GM10266 (cell line): ENCODE measurements around the gene EIF1B.

Source experiments
- DNase-seq: peaks from one replicate; pipeline ENCODE4 v3.0.0; 2012; ENCODE audit errors: extremely low spot score
- TF ChIP-seq, protein P1 (sequence below): IDR thresholded peaks from 2 replicates; pipeline ENCODE4 v1.5.1; 2012; ENCODE audit warnings: mild to moderate bottlenecking, low read depth; ENCODE audit not compliant: control insufficient read depth, insufficient read depth; ENCODE audit errors: missing control alignments

The EIF1B gene

DNA sequence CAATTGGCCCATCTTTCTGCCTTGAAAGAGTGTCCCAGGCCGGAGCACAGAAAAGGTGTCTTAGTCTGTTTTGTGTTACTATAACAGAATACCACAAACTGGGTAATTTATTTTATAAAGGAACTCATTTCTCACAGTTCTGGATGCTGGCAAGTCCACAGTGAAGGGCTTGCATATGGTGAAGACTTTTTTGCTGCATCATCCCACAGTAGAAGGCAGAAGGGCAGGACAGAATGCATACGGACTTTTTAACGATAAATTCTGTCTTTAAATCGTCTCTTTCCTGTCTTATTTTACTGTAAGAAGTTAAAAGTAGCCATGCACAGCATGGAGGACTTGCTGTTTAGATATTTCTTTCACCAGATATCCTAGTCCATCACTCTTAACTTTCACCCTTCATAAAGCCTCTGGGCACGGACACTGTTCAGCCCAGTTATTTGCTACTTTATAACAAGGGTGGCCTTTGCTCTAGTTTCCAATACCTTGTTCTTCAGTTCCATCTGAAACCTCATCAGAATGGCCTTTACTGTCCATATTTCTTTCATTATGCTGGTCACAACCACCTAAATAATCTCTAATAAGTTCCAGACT, 10.3 kb upstream of the EIF1B start:
- TF ChIP-seq, protein P1, sequence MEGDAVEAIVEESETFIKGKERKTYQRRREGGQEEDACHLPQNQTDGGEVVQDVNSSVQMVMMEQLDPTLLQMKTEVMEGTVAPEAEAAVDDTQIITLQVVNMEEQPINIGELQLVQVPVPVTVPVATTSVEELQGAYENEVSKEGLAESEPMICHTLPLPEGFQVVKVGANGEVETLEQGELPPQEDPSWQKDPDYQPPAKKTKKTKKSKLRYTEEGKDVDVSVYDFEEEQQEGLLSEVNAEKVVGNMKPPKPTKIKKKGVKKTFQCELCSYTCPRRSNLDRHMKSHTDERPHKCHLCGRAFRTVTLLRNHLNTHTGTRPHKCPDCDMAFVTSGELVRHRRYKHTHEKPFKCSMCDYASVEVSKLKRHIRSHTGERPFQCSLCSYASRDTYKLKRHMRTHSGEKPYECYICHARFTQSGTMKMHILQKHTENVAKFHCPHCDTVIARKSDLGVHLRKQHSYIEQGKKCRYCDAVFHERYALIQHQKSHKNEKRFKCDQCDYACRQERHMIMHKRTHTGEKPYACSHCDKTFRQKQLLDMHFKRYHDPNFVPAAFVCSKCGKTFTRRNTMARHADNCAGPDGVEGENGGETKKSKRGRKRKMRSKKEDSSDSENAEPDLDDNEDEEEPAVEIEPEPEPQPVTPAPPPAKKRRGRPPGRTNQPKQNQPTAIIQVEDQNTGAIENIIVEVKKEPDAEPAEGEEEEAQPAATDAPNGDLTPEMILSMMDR, result no peak
- DNase-seq, result no peak

DNA sequence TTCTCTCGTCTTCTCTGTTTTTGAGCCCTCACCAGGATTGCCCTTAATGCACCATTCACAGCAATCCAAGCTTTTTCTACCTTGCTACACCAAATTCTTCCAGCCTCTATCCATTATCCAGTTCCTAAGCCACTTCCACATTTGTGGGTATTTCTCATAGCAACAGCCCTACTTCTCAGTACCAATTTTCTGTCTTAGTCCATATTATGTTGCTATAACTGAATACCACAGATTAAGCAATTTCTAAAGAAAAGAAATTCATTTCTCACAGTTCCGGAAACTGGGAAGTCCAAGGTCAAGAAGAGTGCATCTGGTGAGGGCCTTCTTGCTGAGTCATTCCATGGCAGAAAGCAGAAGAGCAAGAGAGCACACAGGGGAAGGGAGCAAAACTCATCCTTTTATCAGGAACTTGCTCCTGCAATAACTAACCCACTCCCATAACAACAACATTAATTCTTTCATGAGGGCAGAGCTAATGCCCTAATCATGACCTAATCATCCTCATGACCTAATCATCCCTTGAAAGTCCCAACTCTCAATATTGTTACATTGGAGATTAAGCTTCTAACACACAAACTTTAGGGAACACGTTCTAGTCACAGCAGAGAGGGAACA, 9.7 kb upstream of the EIF1B start:
- TF ChIP-seq, protein P1, result no peak
- DNase-seq, result no peak

DNA sequence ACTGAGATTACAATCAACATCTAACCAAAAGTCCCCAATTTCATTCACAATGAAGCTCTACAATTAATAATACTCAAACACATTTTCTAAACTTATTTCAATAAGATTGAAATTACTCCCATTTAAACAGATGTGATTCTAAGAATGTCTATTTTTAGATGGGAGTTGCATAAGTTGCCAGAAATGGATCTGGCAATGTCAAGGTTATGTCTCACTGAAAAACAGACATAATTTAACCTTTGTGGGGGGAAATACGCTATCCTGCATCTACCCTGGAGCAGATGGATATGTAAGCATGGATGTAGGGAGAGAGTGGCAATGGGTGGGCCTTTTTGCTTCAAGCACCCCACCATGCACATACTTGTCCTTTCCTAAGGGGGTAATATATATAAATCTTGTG, 6.7 kb upstream of the EIF1B start:
- TF ChIP-seq, protein P1, result no peak
- DNase-seq, result no peak

DNA sequence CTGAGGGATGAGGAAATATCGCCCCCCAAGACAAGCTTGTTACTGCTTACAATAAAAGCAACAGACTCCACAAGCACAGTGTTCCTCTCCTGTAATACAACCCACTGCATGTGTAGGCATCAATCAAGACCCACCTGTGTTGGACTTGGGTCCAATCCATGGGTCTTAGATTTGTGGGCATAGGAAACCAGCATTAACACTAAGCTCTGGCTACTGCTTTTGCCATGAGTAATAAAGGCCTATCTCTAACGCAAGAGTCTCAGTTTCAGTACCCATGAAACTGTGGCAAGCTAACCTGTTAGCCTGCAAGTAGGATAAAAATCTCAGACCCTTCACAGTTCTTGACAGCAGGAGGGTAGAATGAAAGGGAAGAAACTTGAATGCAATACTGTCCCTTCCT, 5.2 kb upstream of the EIF1B start:
- DNase-seq, result no peak
- TF ChIP-seq, protein P1, result no peak

DNA sequence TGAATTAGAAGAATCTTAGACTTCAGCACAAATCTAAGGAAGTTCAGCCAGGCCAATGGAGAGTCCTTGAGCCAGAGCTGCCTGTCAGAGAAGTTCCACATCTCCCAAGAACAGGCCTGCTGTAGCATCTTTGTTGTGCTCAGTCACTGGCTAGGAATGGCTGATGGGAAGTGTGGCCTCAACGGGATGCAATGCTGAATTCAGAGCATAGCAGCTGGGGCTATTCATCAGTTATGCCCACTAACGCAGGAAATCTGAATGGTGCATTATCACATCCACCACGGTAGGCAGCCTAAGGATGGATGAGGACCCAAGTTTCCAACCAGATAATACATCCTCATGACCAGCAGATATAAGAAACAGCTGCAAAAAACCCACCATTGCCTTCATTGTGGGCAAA, 3.2 kb upstream of the EIF1B start:
- TF ChIP-seq, protein P1, result no peak
- no peak for DNase-seq

DNA sequence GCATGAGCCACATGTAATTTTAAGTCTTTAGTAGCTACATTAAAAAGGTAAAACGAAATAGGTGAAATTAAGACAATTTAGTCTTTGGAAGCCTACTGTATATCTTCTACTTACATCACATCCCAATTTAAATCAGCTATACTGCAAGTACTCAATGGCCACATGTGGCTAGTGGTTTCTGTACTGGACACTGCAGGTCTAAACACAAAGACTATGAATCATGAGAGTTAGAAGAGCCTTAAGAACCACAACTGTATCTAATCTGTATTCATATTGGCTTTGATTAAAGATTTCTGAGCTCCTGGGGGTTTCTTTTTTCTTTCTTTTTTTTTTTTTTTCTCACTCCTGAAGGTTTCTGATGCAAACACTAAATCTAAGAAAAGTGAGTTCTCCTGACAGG, 2.3 kb upstream of the EIF1B start:
- TF ChIP-seq, protein P1, result no peak
- no peak for DNase-seq

DNA sequence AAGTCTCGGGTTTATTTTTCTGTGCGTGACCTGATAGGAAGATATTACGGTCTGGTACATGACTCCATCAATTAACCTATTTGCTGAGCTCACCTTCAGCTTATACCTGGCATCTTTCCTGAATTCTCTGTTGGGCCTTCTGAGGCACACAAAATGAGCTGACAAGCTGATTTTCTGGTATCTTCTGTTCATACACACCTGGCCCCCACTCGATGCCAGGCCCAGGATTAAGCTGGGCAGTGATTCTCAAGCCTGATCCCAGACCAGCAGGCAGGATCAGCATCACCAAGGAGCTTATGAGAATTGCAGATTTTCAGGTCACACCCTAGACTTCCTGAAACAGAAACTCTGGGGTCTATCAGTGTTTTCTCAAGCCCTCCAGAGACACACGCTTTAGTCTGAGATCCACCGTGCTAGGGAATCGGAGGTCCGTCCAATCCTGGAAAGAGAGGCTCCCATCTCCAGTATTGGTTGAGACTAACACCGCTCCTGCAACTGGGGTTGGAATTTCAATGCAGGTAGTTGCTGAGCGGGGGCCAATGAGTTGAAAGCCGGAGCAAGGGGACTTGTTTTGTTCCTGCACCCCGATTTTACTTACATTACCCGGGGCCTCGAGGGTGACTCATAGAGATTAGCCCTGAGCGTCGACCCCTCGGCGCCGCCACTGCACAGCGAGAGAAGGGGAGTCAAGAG, 636 bp upstream of the EIF1B start:
- DNase-seq, result peak; percentile 10
- TF ChIP-seq, protein P1, result no peak
